Melanocyte of skin (primary cell): ENCODE data around the gene SEZ6L2. TPM values are rescaled to one million over a fixed set of nuclear protein-coding genes. Genes with fewer than 3 reads are reported as not detected.

ENCODE experiments used
- total RNA-seq, 2 donors: library from RNA; depleted of rRNA; stranded (reverse); fragments of >200 nt; gene quantifications; 2 replicates each; pipeline ENCODE4 v1.2.3, GENCODE V29; 2012

SEZ6L2 gene
- 1 to 10 TPM; 1.7 to 6.2 TPM for total RNA-seq

GRCh38 chr16:29899516-29900101 lies at the start of gene SEZ6L2:
TSS of gene SEZ6L2 (minus strand) at chr16:29899550. CDS start at chr16:29899019, 531 bp downstream.

GRCh38 chr16:29925781-29926710 lies 26.7 kb upstream of the SEZ6L2 start, which contains the start of gene KCTD13:
TSS of gene KCTD13 (minus strand) at chr16:29926226. CDS start at chr16:29926033, 193 bp downstream.

GRCh38 chr16:29900102-29900887 lies 945 bp upstream of the SEZ6L2 start, which contains the start of gene ASPHD1:
TSS of gene ASPHD1 (plus strand) at chr16:29900488. CDS start at chr16:29900972, 484 bp downstream.

GRCh38 chr16:29862884-29863668 lies 36.3 kb downstream of the SEZ6L2 start, which contains the start of gene CDIPT:
TSS of gene CDIPT (minus strand) at chr16:29863226. CDS start at chr16:29862857, 369 bp downstream.

Other genes starting within 250 kb of the SEZ6L2 start
- gene SPN, start 236.3 kb downstream of the SEZ6L2 start, total RNA-seq: not detected
- gene QPRT, start 220.4 kb downstream of the SEZ6L2 start, total RNA-seq: 100 to 1,000 TPM; 137 to 148 TPM
- gene C16orf54, start 153.6 kb downstream of the SEZ6L2 start, total RNA-seq: not detected
- not detected for gene ZG16, start 121.3 kb downstream of the SEZ6L2 start, total RNA-seq
- 100 to 1,000 TPM in 1 of 2 donors, 10 to 100 TPM in 1; 48.5 to 102 TPM for gene KIF22, start 108.8 kb downstream of the SEZ6L2 start, total RNA-seq
- 100 to 1,000 TPM; 182 to 264 TPM for gene MAZ, start 93.0 kb downstream of the SEZ6L2 start, total RNA-seq
- gene PRRT2, start 87.4 kb downstream of the SEZ6L2 start, total RNA-seq: not detected
- gene PAGR1, start 83.4 kb downstream of the SEZ6L2 start, total RNA-seq: 10 to 100 TPM; 15.1 to 23.0 TPM
- 100 to 1,000 TPM; 183 to 186 TPM for gene MVP, start 79.1 kb downstream of the SEZ6L2 start, total RNA-seq
- 10 to 100 TPM; 71.2 to 76.3 TPM for gene CDIPT, start 36.3 kb downstream of the SEZ6L2 start, total RNA-seq
- 1 to 10 TPM; 1.3 to 5.2 TPM for gene ASPHD1, start 938 bp upstream of the SEZ6L2 start, total RNA-seq
- 10 to 100 TPM; 10.3 to 15.1 TPM for gene KCTD13, start 26.7 kb upstream of the SEZ6L2 start, total RNA-seq
- 10 to 100 TPM; 72.9 to 86.4 TPM for gene TMEM219, start 62.5 kb upstream of the SEZ6L2 start, total RNA-seq
- gene TAOK2, start 74.3 kb upstream of the SEZ6L2 start, total RNA-seq: 10 to 100 TPM; 43.6 to 46.1 TPM
- 1 to 10 TPM; 6.9 to 7.3 TPM for gene HIRIP3, start 96.1 kb upstream of the SEZ6L2 start, total RNA-seq
- gene INO80E, start 96.7 kb upstream of the SEZ6L2 start, total RNA-seq: 10 to 100 TPM; 24.4 to 33.0 TPM
- under 1 TPM in 1 of 2 donors, not detected in 1; 0.33 TPM for gene DOC2A, start 111.5 kb upstream of the SEZ6L2 start, total RNA-seq
- gene C16orf92, start 123.6 kb upstream of the SEZ6L2 start, total RNA-seq: not detected
- gene TLCD3B, start 131.7 kb upstream of the SEZ6L2 start, total RNA-seq: not detected
- gene ALDOA, start 166.2 kb upstream of the SEZ6L2 start, total RNA-seq: 100 to 1,000 TPM; 768 to 871 TPM
- gene PPP4C, start 176.4 kb upstream of the SEZ6L2 start, total RNA-seq: 100 to 1,000 TPM; 138 to 221 TPM
- 1 to 10 TPM in 1 of 2 donors, under 1 TPM in 1; 0.33 to 1.7 TPM for gene TBX6, start 192.4 kb upstream of the SEZ6L2 start, total RNA-seq
- gene YPEL3, start 196.7 kb upstream of the SEZ6L2 start, total RNA-seq: 1 to 10 TPM; 6.0 to 7.9 TPM
- under 1 TPM; 0.33 to 0.69 TPM for gene GDPD3, start 214.0 kb upstream of the SEZ6L2 start, total RNA-seq
- gene MAPK3, start 223.7 kb upstream of the SEZ6L2 start, total RNA-seq: 10 to 100 TPM; 16.5 to 21.6 TPM